Activated B cell treated with CpG ODN at 0.5 μM for 24 hours (primary cell): ENCODE measurements around the gene FOXRED1. TPM values are rescaled to one million over a fixed set of nuclear protein-coding genes. Genes with fewer than 3 reads are reported as not detected.

Experiments
- ATAC-seq: fragments of 200-7000 bp; cut with Tn5 transposase; one replicate; pipeline ENCODE4 v1.10.0; 2021; ENCODE audit warnings: low read depth, mild to moderate bottlenecking, moderate library complexity
- CTCF ChIA-PET: fragments of 350-600 bp; sonication (Branson Sonifier 250); formaldehyde crosslinking; loops from one replicate; lab custom pipeline; 2021; ENCODE audit warnings: antibody characterized with exemption; lab: Charles Lee
- POLR2A ChIA-PET: fragments of 350-600 bp; sonication (Branson Sonifier 250); formaldehyde crosslinking; loops from one replicate; lab custom pipeline; 2021; ENCODE audit warnings: antibody characterized with exemption; lab: Charles Lee
- DNase-seq: peaks from one replicate; pipeline ENCODE4 v3.0.0; 2022
- H3K27ac Mint-ChIP-seq: one replicate; pipeline ENCODE4 v1.8.0; 2020; ENCODE audit warnings: mixed read lengths
- H3K27me3 Mint-ChIP-seq: one replicate; pipeline ENCODE4 v1.8.0; 2021; ENCODE audit warnings: mixed read lengths
- H3K36me3 Mint-ChIP-seq: one replicate; pipeline ENCODE4 v1.8.0; 2021; ENCODE audit warnings: low read depth, mixed read lengths
- H3K4me1 Mint-ChIP-seq: one replicate; pipeline ENCODE4 v1.8.0; 2021; ENCODE audit warnings: mixed read lengths
- H3K4me3 Mint-ChIP-seq: one replicate; pipeline ENCODE4 v1.8.0; 2020; ENCODE audit warnings: mild to moderate bottlenecking, mixed read lengths
- H3K9me3 Mint-ChIP-seq: one replicate; pipeline ENCODE4 v1.8.0; 2020; ENCODE audit warnings: mixed read lengths
- intact Hi-C: fragments of 100-400 bp; cut with micrococcal nuclease; formaldehyde crosslinking; loops from one replicate; pipeline ENCODE4 v1.15.1; 2024
- total RNA-seq: library from RNA; stranded (reverse); gene quantifications from 2 replicates; pipeline ENCODE4 v1.2.3, GENCODE V29; 2022
- TF ChIP-seq, protein P1 (sequence below): fragments of 200-600 bp; IDR thresholded peaks from one replicate; pipeline ENCODE4 v1.8.0; 2022; ENCODE audit warnings: antibody characterized with exemption, mild to moderate bottlenecking

The FOXRED1 gene
- total RNA-seq, 1 donor from 2014 or later, result 44.9 TPM

DNA sequence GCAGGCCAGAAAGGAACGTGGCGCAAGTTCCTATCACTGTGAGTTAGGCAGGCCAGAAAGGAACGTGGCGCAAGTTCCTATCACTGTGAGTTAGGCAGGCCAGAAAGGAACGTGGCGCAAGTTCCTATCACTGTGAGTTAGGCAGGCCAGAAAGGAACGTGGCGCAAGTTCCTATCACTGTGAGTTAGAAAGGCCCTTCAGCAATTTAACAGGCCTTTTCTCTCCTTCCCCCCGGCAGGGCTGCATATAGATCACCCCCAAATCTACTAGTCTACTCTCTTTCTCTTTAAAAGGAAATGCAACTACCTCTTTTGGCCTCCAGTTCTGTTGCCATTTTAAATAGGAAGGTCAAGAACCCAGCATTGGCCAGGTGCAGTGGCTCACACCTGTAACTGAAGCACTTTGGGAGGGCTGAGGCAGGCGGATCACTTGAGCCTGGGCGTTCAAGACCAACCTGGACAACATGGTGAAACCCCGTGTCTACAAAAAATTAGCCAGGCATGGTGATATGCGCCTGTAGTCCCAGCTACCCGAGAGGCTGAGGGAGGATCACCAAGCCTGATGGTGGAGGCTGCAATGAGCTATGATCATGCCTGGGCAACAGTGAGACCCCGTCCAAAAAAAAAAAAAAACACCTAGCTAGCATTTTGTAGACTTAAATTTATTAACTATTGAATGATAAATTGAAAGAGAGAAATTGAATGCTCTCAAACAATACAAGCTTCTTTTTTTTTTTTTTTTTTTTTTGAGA is 42.4 kb upstream of the FOXRED1 start:
- POLR2A ChIA-PET, result no interaction called here
- H3K4me3 Mint-ChIP-seq, result no peak overlapping the region
- CTCF ChIA-PET, result no interaction called here
- H3K9me3 Mint-ChIP-seq, result no peaks in the 10 kb centered on the region
- TF ChIP-seq, protein P1, sequence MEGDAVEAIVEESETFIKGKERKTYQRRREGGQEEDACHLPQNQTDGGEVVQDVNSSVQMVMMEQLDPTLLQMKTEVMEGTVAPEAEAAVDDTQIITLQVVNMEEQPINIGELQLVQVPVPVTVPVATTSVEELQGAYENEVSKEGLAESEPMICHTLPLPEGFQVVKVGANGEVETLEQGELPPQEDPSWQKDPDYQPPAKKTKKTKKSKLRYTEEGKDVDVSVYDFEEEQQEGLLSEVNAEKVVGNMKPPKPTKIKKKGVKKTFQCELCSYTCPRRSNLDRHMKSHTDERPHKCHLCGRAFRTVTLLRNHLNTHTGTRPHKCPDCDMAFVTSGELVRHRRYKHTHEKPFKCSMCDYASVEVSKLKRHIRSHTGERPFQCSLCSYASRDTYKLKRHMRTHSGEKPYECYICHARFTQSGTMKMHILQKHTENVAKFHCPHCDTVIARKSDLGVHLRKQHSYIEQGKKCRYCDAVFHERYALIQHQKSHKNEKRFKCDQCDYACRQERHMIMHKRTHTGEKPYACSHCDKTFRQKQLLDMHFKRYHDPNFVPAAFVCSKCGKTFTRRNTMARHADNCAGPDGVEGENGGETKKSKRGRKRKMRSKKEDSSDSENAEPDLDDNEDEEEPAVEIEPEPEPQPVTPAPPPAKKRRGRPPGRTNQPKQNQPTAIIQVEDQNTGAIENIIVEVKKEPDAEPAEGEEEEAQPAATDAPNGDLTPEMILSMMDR, result no peak
- intact Hi-C loops, result no loop called here
- DNase-seq (no peak), ATAC-seq (no peak)
- no peaks in the 10 kb centered on the region for H3K4me1 Mint-ChIP-seq
- peaks cover 18% of the 10 kb centered on the region for H3K36me3 Mint-ChIP-seq
- no peak overlapping the region for H3K27ac Mint-ChIP-seq
- H3K27me3 Mint-ChIP-seq, result no peaks in the 10 kb centered on the region

DNA sequence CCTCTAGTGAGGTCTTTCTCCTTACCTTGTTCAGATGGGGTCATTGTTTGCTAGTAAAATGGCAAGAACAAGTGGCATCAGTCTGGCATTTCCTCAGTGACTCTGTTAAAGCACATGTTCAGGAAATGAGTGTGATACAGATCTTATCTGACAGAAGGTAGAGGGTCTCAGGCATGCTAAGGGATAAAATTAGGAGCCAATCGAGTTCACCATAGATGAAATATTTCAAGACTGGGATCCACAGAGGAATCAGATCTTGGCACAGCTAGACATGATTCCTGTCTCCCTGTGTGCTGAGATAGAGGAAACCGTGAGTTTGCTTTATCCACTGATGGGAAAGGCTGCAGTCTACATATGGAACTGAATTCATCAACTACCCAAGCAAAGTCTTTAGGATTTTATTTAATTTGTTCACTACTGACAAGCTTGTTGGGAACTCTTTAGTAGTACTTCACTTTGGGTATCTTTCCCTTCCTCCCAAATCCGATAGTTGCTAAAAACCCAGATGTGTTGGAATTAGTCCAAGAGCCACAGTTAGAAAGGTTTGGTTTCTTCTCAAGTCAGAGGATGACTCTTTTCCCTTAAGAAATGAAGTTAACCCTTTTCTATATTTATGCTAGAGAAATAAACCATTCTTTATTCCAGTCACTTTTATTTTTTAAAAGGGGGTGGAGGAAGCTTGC is 39.0 kb upstream of the FOXRED1 start:
- CTCF ChIA-PET, result interaction anchor here (1.6 kb wide), 1 partner anchor 10 kb away, joined by 4 read pairs; no protein-coding TSS in a partner anchor

DNA sequence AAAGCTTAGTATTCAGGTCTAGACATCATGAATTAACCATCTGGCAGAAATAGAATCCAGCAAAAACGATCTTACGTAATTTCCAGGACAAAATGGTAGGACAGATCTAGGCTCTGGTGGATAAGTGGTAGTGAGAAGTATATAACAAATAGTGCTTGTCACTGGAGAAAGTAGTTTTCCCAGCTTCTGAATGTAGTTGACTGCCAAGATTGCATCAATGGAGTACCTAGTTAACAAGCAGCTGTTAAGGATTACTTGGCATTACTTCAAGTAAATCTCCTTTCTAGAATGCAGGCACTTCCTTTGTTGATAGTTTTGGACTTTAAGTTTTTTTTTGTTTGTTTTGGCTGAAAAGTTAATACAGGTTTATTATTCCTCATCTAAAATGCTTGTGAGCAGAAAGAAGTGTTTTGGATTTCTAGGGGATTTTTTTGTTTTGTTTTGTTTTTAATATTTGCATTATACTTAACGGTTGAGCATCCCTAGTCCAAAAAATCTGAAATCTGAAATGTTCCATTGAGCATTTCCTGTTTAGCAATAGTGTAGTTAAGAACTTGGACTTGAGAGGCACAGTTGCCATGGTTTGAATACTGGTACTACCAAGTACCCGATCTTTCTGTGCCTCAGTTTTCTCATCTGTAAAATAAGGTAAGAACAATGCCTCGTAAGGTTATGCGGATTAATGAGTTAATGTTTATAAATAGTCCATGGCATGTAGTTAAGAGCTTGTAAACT is 37.1 kb upstream of the FOXRED1 start:
- Mint-ChIP-seq H3K27ac (no peak overlapping the region), H3K9me3 (no peaks in the 10 kb centered on the region), H3K27me3 (no peaks in the 10 kb centered on the region), H3K4me1 (no peaks in the 10 kb centered on the region), H3K4me3 (no peak overlapping the region), H3K36me3 (peaks cover 32% of the 10 kb centered on the region)
- intact Hi-C loops, result no loop called here
- ChIA-PET POLR2A (no interaction called here), CTCF (no interaction called here)
- ATAC-seq, result no peak
- DNase-seq, result no peak
- TF ChIP-seq, protein P1, result no peak

More for the DNA sequence above, 39.0 kb upstream of the FOXRED1 start:
- Mint-ChIP-seq H3K36me3 (peaks cover 25% of the 10 kb centered on the region), H3K4me1 (no peaks in the 10 kb centered on the region), H3K27ac (no peak overlapping the region), H3K9me3 (no peaks in the 10 kb centered on the region), H3K27me3 (no peaks in the 10 kb centered on the region), H3K4me3 (no peak overlapping the region)
- POLR2A ChIA-PET, result no interaction called here
- DNase-seq (no peak), ATAC-seq (no peak)
- intact Hi-C loops, result no loop called here
- TF ChIP-seq, protein P1, result no peak

DNA sequence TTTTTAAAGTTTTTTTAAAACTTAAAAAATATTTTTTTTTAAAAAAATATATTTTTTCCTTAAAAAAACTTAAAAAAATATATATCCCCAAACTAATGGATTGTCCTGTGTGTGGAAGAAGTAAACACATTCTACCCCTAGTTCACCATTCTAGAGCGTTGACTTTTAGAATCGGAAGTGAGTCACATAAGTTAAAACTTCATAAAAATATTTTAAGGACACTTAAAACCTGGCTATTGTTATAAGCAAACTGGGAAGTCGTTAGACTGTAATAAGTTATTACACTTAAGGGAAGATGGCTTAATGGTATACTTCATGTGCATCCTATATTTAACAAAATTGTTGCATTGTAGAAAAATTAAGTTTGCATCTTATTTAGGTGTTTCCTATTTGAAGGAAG is 36.3 kb upstream of the FOXRED1 start:
- Mint-ChIP-seq H3K36me3 (peaks cover 32% of the 10 kb centered on the region), H3K9me3 (no peaks in the 10 kb centered on the region), H3K27me3 (no peaks in the 10 kb centered on the region), H3K4me3 (no peak overlapping the region), H3K4me1 (no peaks in the 10 kb centered on the region), H3K27ac (no peak overlapping the region)
- intact Hi-C loops, result no loop called here
- DNase-seq (no peak), ATAC-seq (no peak)
- CTCF ChIA-PET, result no interaction called here
- TF ChIP-seq, protein P1, result no peak
- POLR2A ChIA-PET, result no interaction called here

DNA sequence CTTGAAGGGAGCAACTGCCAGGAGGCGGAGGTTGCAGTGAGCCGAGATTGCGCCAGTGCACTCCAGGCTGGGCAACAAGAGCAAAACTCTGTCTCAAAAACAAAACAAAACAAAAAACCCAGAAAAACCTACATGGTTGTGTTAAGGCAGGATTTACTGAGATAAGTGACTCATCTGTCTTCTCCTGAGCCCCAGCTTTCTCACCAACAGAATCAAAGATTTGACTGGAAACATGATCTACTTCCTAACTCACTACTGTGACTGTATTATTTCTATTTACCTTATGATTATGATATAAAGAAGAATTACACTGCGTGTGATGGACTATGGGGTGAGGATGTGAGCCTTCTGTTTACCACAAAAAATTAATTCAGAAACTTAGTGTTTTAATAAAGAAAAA is 35.6 kb upstream of the FOXRED1 start:
- H3K27me3 Mint-ChIP-seq, result no peaks in the 10 kb centered on the region
- ChIA-PET POLR2A (no interaction called here), CTCF (no interaction called here)
- no peaks in the 10 kb centered on the region for H3K4me1 Mint-ChIP-seq
- DNase-seq, result no peak
- TF ChIP-seq, protein P1, result no peak
- no peak for ATAC-seq
- intact Hi-C loops, result no loop called here
- H3K27ac Mint-ChIP-seq, result no peak overlapping the region
- H3K9me3 Mint-ChIP-seq, result no peaks in the 10 kb centered on the region
- H3K4me3 Mint-ChIP-seq, result no peak overlapping the region
- peaks cover 35% of the 10 kb centered on the region for H3K36me3 Mint-ChIP-seq
